Measurements from ENCODE around the gene GM2A. TPM values are rescaled to one million over a fixed set of nuclear protein-coding genes. Genes with fewer than 3 reads are reported as not detected.

Gene GM2A
- total RNA-seq, 6 experiments from 2014 or later, result 11.7 to 23.6 (median 20.3) TPM

DNA sequence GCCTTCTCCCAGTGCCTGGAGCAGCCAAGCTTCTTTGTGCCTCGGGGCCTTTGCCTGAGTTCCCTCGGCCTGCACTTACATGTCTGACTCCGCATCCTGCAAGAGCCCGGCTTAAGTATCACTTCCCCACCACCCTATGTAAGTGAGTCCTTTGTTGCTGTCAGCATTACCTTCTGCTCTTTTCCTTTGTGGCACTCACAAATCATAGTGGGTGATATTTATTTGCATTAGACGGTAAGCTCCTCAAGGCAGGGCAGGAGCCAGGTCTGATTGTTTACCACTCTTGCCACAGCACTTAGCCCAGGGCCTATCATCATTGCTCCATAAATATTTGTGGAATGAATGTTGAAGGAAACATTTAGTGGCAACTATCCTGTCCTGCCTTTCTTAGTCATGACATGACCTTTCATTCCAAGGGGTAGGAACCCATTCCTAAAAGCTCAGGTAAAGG lies 4.8 kb downstream of the GM2A start:
- H3K27me3 ChIP-seq, result no peaks in the 10 kb centered on the region
- ATAC-seq (no peak), DNase-seq (no peak)
- H3K9me3 ChIP-seq, result no peaks in the 10 kb centered on the region
- peaks cover 0 to 12% (median 0%) of the 10 kb centered on the region in 4 donors for H3K4me1 ChIP-seq
- WGBS (ENCODE audit: insufficient coverage, low coverage, low lambda C conversion rate, missing lambda C conversion rate), result 44% methylated on average over 5 of the region's 5 CpGs
- TF ChIP-seq, protein P1, sequence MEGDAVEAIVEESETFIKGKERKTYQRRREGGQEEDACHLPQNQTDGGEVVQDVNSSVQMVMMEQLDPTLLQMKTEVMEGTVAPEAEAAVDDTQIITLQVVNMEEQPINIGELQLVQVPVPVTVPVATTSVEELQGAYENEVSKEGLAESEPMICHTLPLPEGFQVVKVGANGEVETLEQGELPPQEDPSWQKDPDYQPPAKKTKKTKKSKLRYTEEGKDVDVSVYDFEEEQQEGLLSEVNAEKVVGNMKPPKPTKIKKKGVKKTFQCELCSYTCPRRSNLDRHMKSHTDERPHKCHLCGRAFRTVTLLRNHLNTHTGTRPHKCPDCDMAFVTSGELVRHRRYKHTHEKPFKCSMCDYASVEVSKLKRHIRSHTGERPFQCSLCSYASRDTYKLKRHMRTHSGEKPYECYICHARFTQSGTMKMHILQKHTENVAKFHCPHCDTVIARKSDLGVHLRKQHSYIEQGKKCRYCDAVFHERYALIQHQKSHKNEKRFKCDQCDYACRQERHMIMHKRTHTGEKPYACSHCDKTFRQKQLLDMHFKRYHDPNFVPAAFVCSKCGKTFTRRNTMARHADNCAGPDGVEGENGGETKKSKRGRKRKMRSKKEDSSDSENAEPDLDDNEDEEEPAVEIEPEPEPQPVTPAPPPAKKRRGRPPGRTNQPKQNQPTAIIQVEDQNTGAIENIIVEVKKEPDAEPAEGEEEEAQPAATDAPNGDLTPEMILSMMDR (IDR thresholded peaks at IDR 0.05), result no peak
- TF ChIP-seq POLR2A (IDR thresholded peaks at IDR 0.05), result no peak
- intact Hi-C loops (cut with DNase I), result no loop called here
- no peak overlapping the region for H3K4me3 ChIP-seq
- no peaks in the 10 kb centered on the region for H3K36me3 ChIP-seq
- H3K27ac ChIP-seq, result no peak overlapping the region

GRCh38 chr5:151258201-151258611 lies 5.2 kb downstream of the GM2A start:
- peaks cover 0 to 12% (median 0%) of the 10 kb centered on the region in 4 donors for H3K4me1 ChIP-seq
- H3K9me3 ChIP-seq, result no peaks in the 10 kb centered on the region
- no peaks in the 10 kb centered on the region for H3K36me3 ChIP-seq
- DNase-seq (no peak), ATAC-seq (peak; percentile 42 to 65 (median 57))
- H3K4me3 ChIP-seq, result no peak overlapping the region
- H3K27me3 ChIP-seq, result no peaks in the 10 kb centered on the region
- intact Hi-C loops (cut with DNase I), result no loop called here
- no peak overlapping the region for H3K27ac ChIP-seq
- TF ChIP-seq, protein P1 (IDR thresholded peaks at IDR 0.05), result no peak
- TF ChIP-seq POLR2A (IDR thresholded peaks at IDR 0.05), result no peak
- 100% methylated on average over 1 of the region's 7 CpGs for WGBS (ENCODE audit: insufficient coverage, low coverage, low lambda C conversion rate, missing lambda C conversion rate)

GRCh38 chr5:151258816-151259215 lies 5.8 kb downstream of the GM2A start:
- TF ChIP-seq, protein P1 (IDR thresholded peaks at IDR 0.05), result no peak
- TF ChIP-seq POLR2A (IDR thresholded peaks at IDR 0.05), result no peak
- DNase-seq, result no peak
- Histone ChIP-seq H3K36me3 (no peaks in the 10 kb centered on the region), H3K4me3 (no peak overlapping the region), H3K4me1 (peaks cover 0 to 9% (median 0%) of the 10 kb centered on the region in 4 donors), H3K27me3 (no peaks in the 10 kb centered on the region), H3K27ac (no peak overlapping the region), H3K9me3 (no peaks in the 10 kb centered on the region)
- 50% methylated on average over 1 of the region's 1 CpG for WGBS (ENCODE audit: insufficient coverage, low coverage, low lambda C conversion rate, missing lambda C conversion rate)
- intact Hi-C loops (cut with DNase I), result no loop called here
- ATAC-seq, result no peak

DNA sequence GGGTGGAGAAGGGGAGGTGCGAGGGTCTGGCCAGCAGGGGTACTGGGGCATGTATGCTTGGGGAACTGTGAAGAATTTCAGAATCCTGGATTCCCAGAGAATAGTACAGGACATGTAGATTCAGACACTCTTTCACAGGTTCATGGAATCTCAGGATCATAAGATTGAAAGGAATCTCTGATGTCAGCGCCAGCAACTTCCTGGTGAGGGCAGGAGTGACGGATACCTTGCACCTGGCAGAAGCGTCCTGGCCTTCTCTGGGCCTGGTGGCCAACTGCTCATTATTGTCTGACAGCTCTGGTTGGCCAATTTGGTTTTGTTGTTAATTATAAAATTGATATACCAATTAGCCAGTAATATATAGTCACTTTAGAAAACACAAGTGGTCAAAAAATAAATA lies 6.9 kb downstream of the GM2A start:
- H3K4me3 ChIP-seq, result no peak overlapping the region
- H3K36me3 ChIP-seq, result no peaks in the 10 kb centered on the region
- H3K9me3 ChIP-seq, result no peaks in the 10 kb centered on the region
- H3K27ac ChIP-seq, result no peak overlapping the region
- 94% methylated on average over 4 of the region's 4 CpGs for WGBS (ENCODE audit: insufficient coverage, low coverage, low lambda C conversion rate, missing lambda C conversion rate)
- DNase-seq, result no peak
- no peak for ATAC-seq
- no peaks in the 10 kb centered on the region for H3K27me3 ChIP-seq
- intact Hi-C loops (cut with DNase I), result no loop called here
- no peaks in the 10 kb centered on the region for H3K4me1 ChIP-seq
- TF ChIP-seq, protein P1 (IDR thresholded peaks at IDR 0.05), result no peak
- TF ChIP-seq POLR2A (IDR thresholded peaks at IDR 0.05), result no peak

GRCh38 chr5:151262532-151262931 lies 9.5 kb downstream of the GM2A start:
- ATAC-seq (no peak), DNase-seq (no peak)
- H3K27ac ChIP-seq, result no peak overlapping the region
- no peaks in the 10 kb centered on the region for H3K27me3 ChIP-seq
- H3K4me3 ChIP-seq, result no peak overlapping the region
- intact Hi-C loops (cut with DNase I), result no loop called here
- peaks cover 0 to 10% (median 3%) of the 10 kb centered on the region in 4 donors for H3K36me3 ChIP-seq
- H3K9me3 ChIP-seq, result no peaks in the 10 kb centered on the region
- WGBS (ENCODE audit: insufficient coverage, low coverage, low lambda C conversion rate, missing lambda C conversion rate), result 93% methylated on average over 3 of the region's 3 CpGs
- H3K4me1 ChIP-seq, result no peaks in the 10 kb centered on the region
- TF ChIP-seq, protein P1 (IDR thresholded peaks at IDR 0.05), result no peak
- TF ChIP-seq POLR2A (IDR thresholded peaks at IDR 0.05), result no peak

All from right lobe of liver (tissue), 6 donors.